ENCODE results near the gene SPAG6. TPM values are rescaled to one million over a fixed set of nuclear protein-coding genes. Genes with fewer than 3 reads are reported as not detected.

Gene SPAG6
- total RNA-seq, 2 experiments from 2014 or later, result not detected

DNA sequence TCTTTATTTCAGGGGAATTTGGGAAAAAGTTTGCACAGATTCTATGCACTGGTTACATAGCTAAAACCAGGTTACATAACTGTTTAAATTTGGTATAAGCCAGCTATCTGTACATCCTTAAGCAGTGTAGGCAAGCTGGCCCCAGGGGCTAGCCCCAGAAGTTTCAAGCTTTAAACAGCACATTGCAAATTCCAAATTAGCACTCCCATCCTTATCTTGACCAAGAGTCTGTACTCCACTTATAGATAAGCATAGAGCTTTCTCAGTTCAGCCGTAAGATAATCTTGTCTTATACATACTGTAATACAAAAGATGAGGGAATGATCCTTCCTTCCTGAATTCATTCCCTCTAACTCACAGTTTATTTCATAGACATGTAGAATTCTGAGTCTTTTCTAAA lies 109.3 kb downstream of the SPAG6 start:
- DNase-seq (no peak), ATAC-seq (ENCODE audit: poor library complexity) (no peak)
- Histone ChIP-seq H3K9me3 (ENCODE audit: control insufficient read depth in 1 of 2, insufficient read depth in 1 of 2, low read length in 2 of 2) (peaks cover 0 to 8% of the 10 kb centered on the region in 2 experiments), H3K36me3 (ENCODE audit: insufficient read depth, low read length) (no peaks in the 10 kb centered on the region), H3K4me3 (ENCODE audit: low read length) (no peak overlapping the region), H3K27ac (ENCODE audit: low read depth in 1 of 2, low read length in 2 of 2) (no peak overlapping the region), H3K4me1 (ENCODE audit: insufficient read depth, low read length) (peaks cover 2% of the 10 kb centered on the region), H3K27me3 (ENCODE audit: control insufficient read depth in 1 of 2, insufficient read depth in 2 of 2, low read length in 2 of 2) (peaks cover 0 to 1% of the 10 kb centered on the region in 2 experiments)
- POLR2A ChIA-PET, result interaction anchor here (0.6 to 1.8 kb wide), 3 partner anchors 7 to 38 kb away, joined by 3 to 12 read pairs (median 4); no protein-coding TSS in a partner anchor
- Mint-ChIP-seq H3K4me3 (no peak overlapping the region), H3K36me3 (ENCODE audit: low read depth) (no peaks in the 10 kb centered on the region), H3K27ac (no peak overlapping the region), H3K9me3 (no peaks in the 10 kb centered on the region), H3K4me1 (ENCODE audit: low read depth) (peaks cover 9% of the 10 kb centered on the region), H3K27me3 (peaks cover 9% of the 10 kb centered on the region)
- intact Hi-C loops (cut with DNase I, micrococcal nuclease), result no loop called here
- CTCF ChIA-PET, result no interaction called here
- TF ChIP-seq, protein P1, sequence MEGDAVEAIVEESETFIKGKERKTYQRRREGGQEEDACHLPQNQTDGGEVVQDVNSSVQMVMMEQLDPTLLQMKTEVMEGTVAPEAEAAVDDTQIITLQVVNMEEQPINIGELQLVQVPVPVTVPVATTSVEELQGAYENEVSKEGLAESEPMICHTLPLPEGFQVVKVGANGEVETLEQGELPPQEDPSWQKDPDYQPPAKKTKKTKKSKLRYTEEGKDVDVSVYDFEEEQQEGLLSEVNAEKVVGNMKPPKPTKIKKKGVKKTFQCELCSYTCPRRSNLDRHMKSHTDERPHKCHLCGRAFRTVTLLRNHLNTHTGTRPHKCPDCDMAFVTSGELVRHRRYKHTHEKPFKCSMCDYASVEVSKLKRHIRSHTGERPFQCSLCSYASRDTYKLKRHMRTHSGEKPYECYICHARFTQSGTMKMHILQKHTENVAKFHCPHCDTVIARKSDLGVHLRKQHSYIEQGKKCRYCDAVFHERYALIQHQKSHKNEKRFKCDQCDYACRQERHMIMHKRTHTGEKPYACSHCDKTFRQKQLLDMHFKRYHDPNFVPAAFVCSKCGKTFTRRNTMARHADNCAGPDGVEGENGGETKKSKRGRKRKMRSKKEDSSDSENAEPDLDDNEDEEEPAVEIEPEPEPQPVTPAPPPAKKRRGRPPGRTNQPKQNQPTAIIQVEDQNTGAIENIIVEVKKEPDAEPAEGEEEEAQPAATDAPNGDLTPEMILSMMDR (IDR thresholded peaks at IDR 0.05), result no peak

DNA sequence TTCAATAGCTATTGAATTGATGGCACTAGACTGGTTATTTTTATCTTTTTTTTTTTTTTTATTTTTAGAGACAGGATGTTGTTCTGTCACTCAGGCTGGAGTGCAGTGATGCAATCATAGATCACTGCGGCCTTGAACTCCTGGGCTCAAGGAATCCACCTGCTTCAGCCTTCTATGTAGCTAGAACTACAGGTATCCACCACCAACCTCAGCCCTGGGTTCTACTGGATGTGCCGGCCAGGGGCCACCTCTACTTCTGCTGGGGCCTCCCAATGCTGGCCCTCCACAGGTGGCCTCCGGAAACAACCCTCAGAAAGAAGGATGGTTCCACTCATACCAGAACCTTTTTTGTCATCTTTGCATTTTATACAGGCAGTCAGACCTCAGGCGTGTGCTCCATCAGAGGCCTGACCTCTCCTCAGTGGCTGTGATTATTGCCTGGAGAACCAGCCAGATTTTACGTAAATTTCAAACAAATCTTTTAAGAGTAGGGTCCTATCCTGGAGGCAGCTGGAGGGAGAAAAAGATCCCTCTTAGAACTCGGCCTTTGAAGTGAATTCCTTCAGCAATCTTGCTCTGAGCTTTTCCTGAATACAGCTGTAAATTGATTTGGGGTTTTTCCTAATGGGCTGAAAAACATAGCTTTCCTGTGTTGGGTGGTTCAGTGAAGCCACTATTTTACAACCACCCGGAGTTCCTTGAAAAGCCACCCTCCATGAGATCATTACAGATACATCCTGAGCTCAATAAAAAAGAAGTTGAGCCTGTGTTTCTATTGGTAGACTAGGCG lies 110.0 kb downstream of the SPAG6 start:
- H3K4me1 Mint-ChIP-seq (ENCODE audit: low read depth), result peaks cover 9% of the 10 kb centered on the region
- no peaks in the 10 kb centered on the region for H3K9me3 Mint-ChIP-seq
- TF ChIP-seq, protein P1 (IDR thresholded peaks at IDR 0.05), result no peak
- H3K36me3 Mint-ChIP-seq (ENCODE audit: low read depth), result no peaks in the 10 kb centered on the region
- H3K27me3 Mint-ChIP-seq, result peaks cover 5% of the 10 kb centered on the region
- intact Hi-C loops (cut with DNase I, micrococcal nuclease), result no loop called here
- no peaks in the 10 kb centered on the region for H3K36me3 ChIP-seq (ENCODE audit: insufficient read depth, low read length)
- CTCF ChIA-PET, result interaction anchor here (1.1 kb wide), 1 partner anchor 18 kb away, joined by 4 read pairs; no protein-coding TSS in a partner anchor
- no peak overlapping the region for H3K27ac ChIP-seq (ENCODE audit: low read depth in 1 of 2, low read length in 2 of 2)
- no peak overlapping the region for H3K4me3 ChIP-seq (ENCODE audit: low read length)
- no peak overlapping the region for H3K27ac Mint-ChIP-seq
- DNase-seq (peak in 1 of 14 experiments; percentile 23), ATAC-seq (ENCODE audit: poor library complexity) (peak; percentile 51)
- POLR2A ChIA-PET, result interaction anchor here (0.6 to 1.8 kb wide), 3 partner anchors 8 to 37 kb away, joined by 3 to 12 read pairs (median 4); no protein-coding TSS in a partner anchor
- H3K4me3 Mint-ChIP-seq, result no peak overlapping the region
- peaks cover 2% of the 10 kb centered on the region for H3K4me1 ChIP-seq (ENCODE audit: insufficient read depth, low read length)
- peaks cover 0 to 8% of the 10 kb centered on the region in 2 experiments for H3K9me3 ChIP-seq (ENCODE audit: control insufficient read depth in 1 of 2, insufficient read depth in 1 of 2, low read length in 2 of 2)
- H3K27me3 ChIP-seq (ENCODE audit: control insufficient read depth in 1 of 2, insufficient read depth in 2 of 2, low read length in 2 of 2), result no peaks in the 10 kb centered on the region

DNA sequence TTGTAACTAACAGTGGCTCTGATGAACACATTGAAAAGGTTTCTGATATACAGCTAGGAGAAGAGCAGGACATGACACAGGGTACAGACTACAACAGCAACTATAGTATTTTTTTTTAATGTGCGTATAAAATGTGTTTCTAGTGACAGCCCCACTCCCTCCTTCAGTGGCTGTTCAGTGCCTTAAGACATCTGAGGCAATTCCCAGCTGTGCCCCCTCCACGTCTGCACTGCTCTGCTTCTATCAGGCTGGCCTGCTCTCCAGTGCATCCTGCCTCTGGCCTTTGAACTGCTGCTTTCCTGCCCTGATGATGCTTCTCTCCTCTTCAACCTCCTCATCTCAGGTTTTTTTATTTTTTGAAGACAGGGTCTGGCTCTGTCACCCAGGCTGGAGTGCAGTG lies 111.2 kb downstream of the SPAG6 start:
- POLR2A ChIA-PET, result no interaction called here
- Histone ChIP-seq H3K36me3 (ENCODE audit: insufficient read depth, low read length) (no peaks in the 10 kb centered on the region), H3K27ac (ENCODE audit: low read depth in 1 of 2, low read length in 2 of 2) (no peak overlapping the region), H3K4me1 (ENCODE audit: insufficient read depth, low read length) (peaks cover 2% of the 10 kb centered on the region), H3K9me3 (ENCODE audit: control insufficient read depth in 1 of 2, insufficient read depth in 1 of 2, low read length in 2 of 2) (peaks cover 0 to 11% of the 10 kb centered on the region in 2 experiments), H3K27me3 (ENCODE audit: control insufficient read depth in 1 of 2, insufficient read depth in 2 of 2, low read length in 2 of 2) (no peaks in the 10 kb centered on the region), H3K4me3 (ENCODE audit: low read length) (no peak overlapping the region)
- no peaks in the 10 kb centered on the region for H3K36me3 Mint-ChIP-seq (ENCODE audit: low read depth)
- no peak overlapping the region for H3K27ac Mint-ChIP-seq
- H3K27me3 Mint-ChIP-seq, result no peaks in the 10 kb centered on the region
- intact Hi-C loops (cut with DNase I, micrococcal nuclease), result no loop called here
- DNase-seq (no peak), ATAC-seq (ENCODE audit: poor library complexity) (no peak)
- TF ChIP-seq, protein P1 (IDR thresholded peaks at IDR 0.05), result no peak
- no peaks in the 10 kb centered on the region for H3K9me3 Mint-ChIP-seq
- H3K4me3 Mint-ChIP-seq, result no peak overlapping the region
- peaks cover 9% of the 10 kb centered on the region for H3K4me1 Mint-ChIP-seq (ENCODE audit: low read depth)
- CTCF ChIA-PET, result no interaction called here

Measured in CD4-positive, alpha-beta T cell (primary cell).